Measurements from ENCODE around the gene ITPKC. TPM values are rescaled to one million over a fixed set of nuclear protein-coding genes. Genes with fewer than 3 reads are reported as not detected.

The ITPKC gene
- polyA plus RNA-seq, 4 donors, result 22.7 to 36.5 (median 25.5) TPM

DNA sequence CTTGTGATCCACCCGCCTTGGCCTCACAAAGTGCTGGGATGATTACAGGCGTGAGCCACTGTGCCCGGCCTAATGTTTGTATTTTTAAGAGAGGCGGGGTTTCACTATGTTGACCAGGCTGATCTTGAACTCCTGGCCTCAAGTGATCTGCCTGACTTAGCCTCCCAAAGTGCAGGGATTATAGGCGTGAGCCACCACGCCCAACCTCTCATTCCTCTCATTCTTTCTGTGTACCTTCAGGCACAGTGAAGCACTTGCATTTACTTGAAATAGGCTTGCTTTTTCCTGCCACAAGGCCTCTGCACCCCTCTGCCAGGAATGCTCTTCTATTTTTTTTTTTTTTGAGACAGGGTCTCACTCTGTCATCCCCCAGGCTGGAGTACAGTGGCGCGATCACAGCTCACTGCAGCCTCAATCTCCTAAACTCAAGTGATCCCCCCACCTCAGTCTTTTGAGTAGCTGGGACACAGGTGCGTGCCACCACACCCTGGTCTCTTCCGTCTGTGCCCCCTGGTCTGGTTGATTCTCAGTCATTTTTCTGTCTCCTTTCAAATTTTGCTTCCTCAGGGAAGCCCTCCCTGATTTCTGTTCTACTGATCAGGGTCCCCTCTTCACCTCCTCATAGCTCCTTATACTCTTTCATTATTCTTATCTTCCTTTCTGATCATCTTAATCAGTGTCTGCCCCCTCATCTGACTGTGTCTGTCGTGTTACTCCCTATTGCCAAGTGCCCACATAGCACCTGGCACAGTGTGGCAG lies 18.3 kb downstream of the ITPKC start:
- H3K36me3 ChIP-seq (ENCODE audit: control insufficient read depth in 3 of 3, insufficient read depth in 2 of 3, low read depth in 1 of 3, low read length in 3 of 3), result peaks cover 11 to 91% (median 19%) of the 10 kb centered on the region in 3 donors
- H3K4me1 ChIP-seq (ENCODE audit: control insufficient read depth in 3 of 3, insufficient read depth in 2 of 3, low read depth in 1 of 3, low read length in 2 of 3), result peaks cover 0 to 12% (median 0%) of the 10 kb centered on the region in 3 donors
- DNase-seq (peak in 1 of 2 donors; percentile 79), FAIRE-seq (no peak)
- WGBS, 3 donors, result 61 to 84% (median 71%) methylated on average over 11 of the region's 11 CpGs
- no peak overlapping the region for H3K4me3 ChIP-seq (ENCODE audit: low read depth in 1 of 3, low read length in 3 of 3)
- no peaks in the 10 kb centered on the region for H3K27me3 ChIP-seq (ENCODE audit: control insufficient read depth in 3 of 3, insufficient read depth in 3 of 3, low read length in 3 of 3)
- H3K9me3 ChIP-seq (ENCODE audit: control insufficient read depth in 2 of 2, insufficient read depth in 1 of 2, low read depth in 1 of 2, low read length in 1 of 2), result no peaks in the 10 kb centered on the region
- H3K27ac ChIP-seq (ENCODE audit: low read depth in 1 of 3, low read length in 2 of 3), result peak overlapping the region; percentile 42 to 67 (median 63)

DNA sequence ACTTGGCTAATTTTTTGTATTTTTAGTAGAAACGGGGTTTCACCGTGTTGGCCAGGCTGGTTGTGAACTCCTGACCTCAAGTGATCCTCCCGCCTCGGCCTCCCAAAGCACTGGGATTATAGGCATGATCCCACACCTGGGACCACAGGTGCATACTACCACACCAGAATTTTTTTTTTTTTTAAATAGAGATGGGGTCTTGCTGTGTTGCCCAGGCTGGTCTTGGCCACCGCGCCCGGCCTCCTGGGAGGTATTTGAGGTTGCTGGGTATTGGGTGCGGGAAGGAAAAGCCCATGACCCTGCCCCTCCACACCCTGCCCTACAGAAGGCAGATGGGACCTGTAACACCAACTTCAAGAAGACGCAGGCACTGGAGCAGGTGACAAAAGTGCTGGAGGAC lies 19.7 kb downstream of the ITPKC start:
- DNase-seq, result no peak
- Histone ChIP-seq H3K36me3 (ENCODE audit: control insufficient read depth in 3 of 3, insufficient read depth in 2 of 3, low read depth in 1 of 3, low read length in 3 of 3) (peaks cover 2 to 91% (median 10%) of the 10 kb centered on the region in 3 donors), H3K27me3 (ENCODE audit: control insufficient read depth in 3 of 3, insufficient read depth in 3 of 3, low read length in 3 of 3) (no peaks in the 10 kb centered on the region), H3K4me1 (ENCODE audit: control insufficient read depth in 3 of 3, insufficient read depth in 2 of 3, low read depth in 1 of 3, low read length in 2 of 3) (peaks cover 0 to 12% (median 0%) of the 10 kb centered on the region in 3 donors), H3K9me3 (ENCODE audit: control insufficient read depth in 2 of 2, insufficient read depth in 1 of 2, low read depth in 1 of 2, low read length in 1 of 2) (no peaks in the 10 kb centered on the region), H3K27ac (ENCODE audit: low read depth in 1 of 3, low read length in 2 of 3) (peak overlapping the region in 1 of 3 donors; percentile 1), H3K4me3 (ENCODE audit: low read depth in 1 of 3, low read length in 3 of 3) (no peak overlapping the region)
- WGBS, 3 donors, result 79 to 91% (median 85%) methylated on average over 7 to 9 of the region's 9 CpGs
- no peak for FAIRE-seq

DNA sequence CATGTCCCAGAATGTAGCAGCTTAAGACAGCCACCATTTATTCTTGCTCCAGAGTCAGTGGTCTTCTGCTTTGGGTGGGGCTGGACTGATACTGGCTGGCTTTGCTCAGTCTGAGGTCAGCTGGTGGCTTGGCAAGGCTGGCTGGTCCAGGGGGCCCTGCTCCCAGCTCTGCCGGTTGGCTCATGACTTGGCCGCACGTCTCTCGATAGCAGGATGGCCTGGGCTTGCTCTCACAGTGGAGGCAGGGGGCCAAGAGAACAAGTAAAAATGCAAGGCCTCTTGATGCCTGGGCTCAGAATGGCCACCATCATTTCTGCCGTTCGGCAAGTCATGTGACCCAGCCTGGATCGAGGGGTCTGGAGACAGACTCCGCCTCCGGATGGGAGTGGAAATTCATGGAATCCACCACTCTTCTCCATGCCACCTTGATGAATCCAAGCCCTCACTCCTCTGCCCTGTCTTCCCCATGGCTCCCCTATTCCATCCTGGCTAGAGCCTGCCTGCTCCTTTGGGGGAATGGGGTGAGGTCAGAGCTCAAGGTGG lies 20.3 kb downstream of the ITPKC start:
- Histone ChIP-seq H3K4me1 (ENCODE audit: control insufficient read depth in 3 of 3, insufficient read depth in 2 of 3, low read depth in 1 of 3, low read length in 2 of 3) (peaks cover 0 to 12% (median 0%) of the 10 kb centered on the region in 3 donors), H3K36me3 (ENCODE audit: control insufficient read depth in 3 of 3, insufficient read depth in 2 of 3, low read depth in 1 of 3, low read length in 3 of 3) (peaks cover 2 to 91% (median 11%) of the 10 kb centered on the region in 3 donors), H3K27me3 (ENCODE audit: control insufficient read depth in 3 of 3, insufficient read depth in 3 of 3, low read length in 3 of 3) (no peaks in the 10 kb centered on the region), H3K9me3 (ENCODE audit: control insufficient read depth in 2 of 2, insufficient read depth in 1 of 2, low read depth in 1 of 2, low read length in 1 of 2) (no peaks in the 10 kb centered on the region), H3K27ac (ENCODE audit: low read depth in 1 of 3, low read length in 2 of 3) (peak overlapping the region in 1 of 3 donors; percentile 3), H3K4me3 (ENCODE audit: low read depth in 1 of 3, low read length in 3 of 3) (no peak overlapping the region)
- WGBS, 3 donors, result 86 to 92% (median 92%) methylated on average over 9 of the region's 9 CpGs
- DNase-seq (no peak), FAIRE-seq (no peak)

DNA sequence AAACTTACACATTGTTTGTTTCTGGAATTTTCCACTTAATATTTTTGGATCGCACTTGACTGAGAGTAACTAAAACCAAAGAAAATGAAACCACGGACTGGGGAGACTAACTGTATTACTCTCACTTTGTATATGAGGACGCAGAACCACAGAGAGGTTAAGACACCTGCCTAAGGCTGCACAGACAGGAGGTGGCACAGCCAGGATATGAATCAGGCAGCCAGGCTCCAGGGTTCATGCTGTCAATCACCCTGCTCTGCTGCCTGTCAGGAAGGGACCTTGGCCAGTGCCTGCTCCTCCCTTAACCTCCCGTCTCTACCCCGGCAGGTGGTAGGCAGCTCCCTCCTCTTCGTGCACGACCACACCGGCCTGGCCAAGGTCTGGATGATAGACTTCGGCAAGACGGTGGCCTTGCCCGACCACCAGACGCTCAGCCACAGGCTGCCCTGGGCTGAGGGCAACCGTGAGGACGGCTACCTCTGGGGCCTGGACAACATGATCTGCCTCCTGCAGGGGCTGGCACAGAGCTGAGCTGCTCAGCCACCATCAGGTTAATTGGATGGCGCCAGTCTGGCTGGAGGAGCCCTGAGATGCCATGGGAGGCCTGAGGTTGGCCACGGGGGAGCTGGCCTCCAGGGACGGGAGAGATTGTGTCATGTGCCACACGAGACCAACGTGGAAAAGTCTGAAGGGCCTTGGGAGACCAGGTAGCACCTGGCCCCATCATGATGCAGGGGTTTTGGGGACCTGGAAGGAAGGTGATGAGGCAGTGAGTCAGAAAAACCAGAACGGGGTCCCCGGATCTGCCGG lies 22.3 kb downstream of the ITPKC start:
- H3K9me3 ChIP-seq (ENCODE audit: control insufficient read depth in 2 of 2, insufficient read depth in 1 of 2, low read depth in 1 of 2, low read length in 1 of 2), result no peaks in the 10 kb centered on the region
- FAIRE-seq, result no peak
- H3K4me3 ChIP-seq (ENCODE audit: low read depth in 1 of 3, low read length in 3 of 3), result no peak overlapping the region
- peak overlapping the region in 2 of 3 donors; percentile 22 for H3K27ac ChIP-seq (ENCODE audit: low read depth in 1 of 3, low read length in 2 of 3)
- peaks cover 0 to 12% (median 0%) of the 10 kb centered on the region in 3 donors for H3K4me1 ChIP-seq (ENCODE audit: control insufficient read depth in 3 of 3, insufficient read depth in 2 of 3, low read depth in 1 of 3, low read length in 2 of 3)
- DNase-seq, result peak in 1 of 2 donors; percentile 63
- 53 to 72% (median 61%) methylated on average over 22 of the region's 22 CpGs for WGBS, 3 donors
- no peaks in the 10 kb centered on the region for H3K27me3 ChIP-seq (ENCODE audit: control insufficient read depth in 3 of 3, insufficient read depth in 3 of 3, low read length in 3 of 3)
- peaks cover 0 to 94% (median 9%) of the 10 kb centered on the region in 3 donors for H3K36me3 ChIP-seq (ENCODE audit: control insufficient read depth in 3 of 3, insufficient read depth in 2 of 3, low read depth in 1 of 3, low read length in 3 of 3)

DNA sequence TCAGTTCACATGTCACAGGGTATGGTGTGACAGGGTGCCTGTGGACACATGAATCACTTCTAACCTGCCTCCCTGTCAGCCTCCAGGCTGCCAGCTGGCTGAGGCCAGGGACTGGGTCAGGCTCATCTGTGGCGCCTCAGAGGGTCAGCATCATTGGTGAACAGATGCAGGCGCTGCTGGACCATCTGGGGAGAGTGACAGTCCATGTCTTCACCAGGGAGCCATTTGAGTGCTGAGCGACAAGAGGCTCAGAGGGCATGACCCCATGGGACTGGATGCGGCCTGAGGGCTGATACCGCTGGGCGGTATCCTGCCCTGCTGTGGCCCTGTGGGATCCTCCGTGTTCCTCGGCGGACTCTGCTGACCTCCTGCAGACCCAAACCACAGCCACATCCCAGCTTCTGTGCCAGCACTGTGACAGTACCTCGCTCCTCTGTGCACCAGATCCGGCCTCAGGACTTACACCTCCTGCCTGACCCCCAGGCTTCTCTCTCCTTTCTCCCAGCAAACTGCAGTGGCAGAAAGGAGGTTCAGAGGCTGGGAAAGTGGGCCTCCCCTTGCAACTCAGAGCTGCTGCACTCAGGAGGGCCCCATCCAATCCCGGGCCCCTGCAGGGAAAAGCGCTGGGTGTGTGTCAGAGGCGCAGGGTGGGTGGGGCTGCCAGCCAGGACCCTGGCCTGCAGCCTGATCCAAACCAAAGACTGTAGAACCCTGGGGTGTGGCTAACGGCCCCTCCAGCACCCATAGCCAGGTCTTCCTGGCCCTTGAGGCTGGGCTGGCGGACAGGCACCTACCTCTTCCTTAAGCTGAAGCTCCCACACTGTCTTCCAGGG lies 23.2 kb downstream of the ITPKC start:
- Histone ChIP-seq H3K9me3 (ENCODE audit: control insufficient read depth in 2 of 2, insufficient read depth in 1 of 2, low read depth in 1 of 2, low read length in 1 of 2) (no peaks in the 10 kb centered on the region), H3K4me3 (ENCODE audit: low read depth in 1 of 3, low read length in 3 of 3) (no peak overlapping the region), H3K36me3 (ENCODE audit: control insufficient read depth in 3 of 3, insufficient read depth in 2 of 3, low read depth in 1 of 3, low read length in 3 of 3) (peaks cover 0 to 88% (median 9%) of the 10 kb centered on the region in 3 donors), H3K4me1 (ENCODE audit: control insufficient read depth in 3 of 3, insufficient read depth in 2 of 3, low read depth in 1 of 3, low read length in 2 of 3) (peaks cover 0 to 12% (median 0%) of the 10 kb centered on the region in 3 donors), H3K27ac (ENCODE audit: low read depth in 1 of 3, low read length in 2 of 3) (peak overlapping the region in 1 of 3 donors; percentile 33), H3K27me3 (ENCODE audit: control insufficient read depth in 3 of 3, insufficient read depth in 3 of 3, low read length in 3 of 3) (no peaks in the 10 kb centered on the region)
- no peak for DNase-seq
- FAIRE-seq, result no peak
- WGBS, 3 donors, result 81 to 85% (median 82%) methylated on average over 16 of the region's 16 CpGs

DNA sequence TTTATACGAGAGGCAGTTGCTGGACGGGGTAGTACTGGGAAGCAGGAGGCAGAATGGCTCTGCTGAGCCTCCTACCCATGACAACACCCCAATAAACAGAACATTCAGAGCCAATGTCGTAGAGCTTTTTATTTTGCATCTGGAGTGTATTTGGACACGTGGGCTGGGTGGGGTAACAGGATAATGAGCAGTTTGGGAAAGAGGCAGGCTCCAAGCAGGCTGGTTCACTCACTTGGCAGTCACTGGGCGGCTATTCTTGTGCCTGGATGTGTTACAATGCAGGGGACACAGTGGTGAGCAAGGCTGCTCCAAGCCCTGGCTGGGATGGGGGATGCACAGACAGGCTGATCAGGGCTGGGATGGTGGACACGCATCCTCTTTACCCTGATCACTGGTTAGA lies 23.8 kb downstream of the ITPKC start:
- DNase-seq (no peak), FAIRE-seq (no peak)
- 67 to 76% (median 72%) methylated on average over 6 of the region's 6 CpGs for WGBS, 3 donors
- peak overlapping the region in 2 of 3 donors; percentile 2 to 33 for H3K27ac ChIP-seq (ENCODE audit: low read depth in 1 of 3, low read length in 2 of 3)
- H3K4me1 ChIP-seq (ENCODE audit: control insufficient read depth in 3 of 3, insufficient read depth in 2 of 3, low read depth in 1 of 3, low read length in 2 of 3), result peaks cover 0 to 12% (median 0%) of the 10 kb centered on the region in 3 donors
- peaks cover 0 to 84% (median 9%) of the 10 kb centered on the region in 3 donors for H3K36me3 ChIP-seq (ENCODE audit: control insufficient read depth in 3 of 3, insufficient read depth in 2 of 3, low read depth in 1 of 3, low read length in 3 of 3)
- H3K27me3 ChIP-seq (ENCODE audit: control insufficient read depth in 3 of 3, insufficient read depth in 3 of 3, low read length in 3 of 3), result no peaks in the 10 kb centered on the region
- H3K4me3 ChIP-seq (ENCODE audit: low read depth in 1 of 3, low read length in 3 of 3), result no peak overlapping the region
- H3K9me3 ChIP-seq (ENCODE audit: control insufficient read depth in 2 of 2, insufficient read depth in 1 of 2, low read depth in 1 of 2, low read length in 1 of 2), result no peaks in the 10 kb centered on the region

DNA sequence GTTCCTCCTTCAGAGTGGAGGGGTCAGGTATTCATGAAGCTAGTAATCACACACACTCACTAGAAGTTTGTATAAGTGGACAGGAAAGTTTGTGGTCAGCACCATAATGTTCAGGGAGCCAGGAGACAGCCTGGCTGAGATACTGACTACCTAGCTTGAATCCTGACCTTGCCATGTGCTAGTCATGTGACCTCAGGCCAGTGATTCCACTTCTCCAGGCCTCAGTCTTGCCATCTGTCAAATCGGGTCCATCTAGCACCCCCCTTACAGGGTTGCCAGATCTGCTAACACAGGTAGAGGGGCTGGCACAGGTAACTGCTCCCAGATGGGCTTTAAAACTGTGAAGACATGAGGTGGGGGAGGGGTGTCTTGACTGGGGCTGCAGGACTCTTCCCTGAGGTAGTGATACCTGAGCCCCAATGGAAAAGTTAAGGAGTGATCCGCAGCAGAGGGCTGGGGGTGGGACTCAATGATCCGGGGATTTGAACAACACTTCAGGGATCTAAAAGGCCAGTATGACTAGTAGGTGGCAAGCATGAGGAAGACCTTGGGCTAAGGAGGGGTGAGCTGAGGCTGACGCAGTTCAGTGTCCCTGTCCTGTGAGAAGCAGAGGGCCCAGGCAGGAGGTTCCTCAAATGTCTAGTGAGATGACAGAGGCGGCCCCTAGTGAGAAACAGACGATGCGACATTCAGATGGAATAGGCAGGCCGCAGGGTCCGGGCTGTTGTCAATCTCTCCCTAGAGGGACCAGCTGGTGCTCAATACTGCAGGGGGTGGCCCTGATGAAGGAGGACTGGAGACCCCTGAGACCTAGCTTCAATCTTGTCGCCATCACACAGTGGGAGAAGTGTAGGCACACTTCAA lies 24.8 kb downstream of the ITPKC start:
- DNase-seq, result no peak
- peaks cover 0 to 11% (median 0%) of the 10 kb centered on the region in 3 donors for H3K4me1 ChIP-seq (ENCODE audit: control insufficient read depth in 3 of 3, insufficient read depth in 2 of 3, low read depth in 1 of 3, low read length in 2 of 3)
- no peaks in the 10 kb centered on the region for H3K9me3 ChIP-seq (ENCODE audit: control insufficient read depth in 2 of 2, insufficient read depth in 1 of 2, low read depth in 1 of 2, low read length in 1 of 2)
- H3K27me3 ChIP-seq (ENCODE audit: control insufficient read depth in 3 of 3, insufficient read depth in 3 of 3, low read length in 3 of 3), result no peaks in the 10 kb centered on the region
- WGBS, 3 donors, result 82 to 90% (median 86%) methylated on average over 10 of the region's 10 CpGs
- H3K4me3 ChIP-seq (ENCODE audit: low read depth in 1 of 3, low read length in 3 of 3), result no peak overlapping the region
- FAIRE-seq, result no peak
- peak overlapping the region in 2 of 3 donors; percentile 6 to 8 for H3K27ac ChIP-seq (ENCODE audit: low read depth in 1 of 3, low read length in 2 of 3)
- peaks cover 0 to 73% (median 9%) of the 10 kb centered on the region in 3 donors for H3K36me3 ChIP-seq (ENCODE audit: control insufficient read depth in 3 of 3, insufficient read depth in 2 of 3, low read depth in 1 of 3, low read length in 3 of 3)
